Measurements from ENCODE around the gene RNF113B.
A peak's percentile ranks its signal among the peaks of the same experiment; 100 is the strongest.

RNF113B gene

DNA sequence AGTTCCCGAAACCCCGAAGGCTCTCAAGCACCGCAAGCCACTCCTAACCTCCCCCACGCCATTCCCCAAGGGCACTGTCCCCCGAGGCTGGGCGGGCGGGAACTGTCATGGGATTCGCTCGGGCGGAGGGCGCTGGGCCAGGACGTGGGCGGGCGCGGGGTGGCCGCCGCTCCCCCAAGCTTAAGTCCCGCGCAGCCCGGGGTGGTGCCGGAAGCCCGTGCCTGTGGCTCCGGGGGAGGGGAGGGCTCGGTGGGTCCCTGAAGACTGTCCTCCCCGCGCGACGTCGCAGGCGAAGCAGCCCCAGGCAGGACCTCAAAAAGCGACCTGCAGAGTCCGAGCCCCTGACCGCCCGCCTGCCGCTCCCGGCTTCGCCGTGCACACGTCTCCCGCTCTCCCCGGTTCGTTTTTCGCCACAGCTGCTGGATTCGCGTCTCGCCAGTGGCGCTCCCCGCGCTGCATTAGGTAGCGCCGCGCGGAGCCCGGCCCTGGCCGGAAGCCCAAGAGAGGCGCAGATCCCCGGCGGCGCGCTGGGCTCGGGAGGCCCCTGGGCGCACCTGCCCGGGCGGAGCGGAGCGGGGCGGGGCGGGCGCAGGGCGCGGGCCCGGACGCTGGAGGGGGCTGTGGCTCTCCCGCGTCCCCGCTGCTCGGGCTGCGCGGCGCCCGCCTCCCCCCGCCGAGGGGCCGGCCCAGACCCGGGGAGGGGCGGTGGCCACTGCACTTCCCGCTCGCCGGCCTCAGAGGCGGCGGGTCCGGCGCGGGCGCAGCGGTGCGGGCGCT lies 34.5 kb downstream of the RNF113B start, which contains the start of gene FARP1:
TSS of gene FARP1 (plus strand) at position 715 of the 777 bp plus-strand sequence. CDS start 70,149 bp downstream, outside the sequence.
- DNase-seq: peak in 52 of 58 donors; percentile 10 to 78 (median 50)

DNA sequence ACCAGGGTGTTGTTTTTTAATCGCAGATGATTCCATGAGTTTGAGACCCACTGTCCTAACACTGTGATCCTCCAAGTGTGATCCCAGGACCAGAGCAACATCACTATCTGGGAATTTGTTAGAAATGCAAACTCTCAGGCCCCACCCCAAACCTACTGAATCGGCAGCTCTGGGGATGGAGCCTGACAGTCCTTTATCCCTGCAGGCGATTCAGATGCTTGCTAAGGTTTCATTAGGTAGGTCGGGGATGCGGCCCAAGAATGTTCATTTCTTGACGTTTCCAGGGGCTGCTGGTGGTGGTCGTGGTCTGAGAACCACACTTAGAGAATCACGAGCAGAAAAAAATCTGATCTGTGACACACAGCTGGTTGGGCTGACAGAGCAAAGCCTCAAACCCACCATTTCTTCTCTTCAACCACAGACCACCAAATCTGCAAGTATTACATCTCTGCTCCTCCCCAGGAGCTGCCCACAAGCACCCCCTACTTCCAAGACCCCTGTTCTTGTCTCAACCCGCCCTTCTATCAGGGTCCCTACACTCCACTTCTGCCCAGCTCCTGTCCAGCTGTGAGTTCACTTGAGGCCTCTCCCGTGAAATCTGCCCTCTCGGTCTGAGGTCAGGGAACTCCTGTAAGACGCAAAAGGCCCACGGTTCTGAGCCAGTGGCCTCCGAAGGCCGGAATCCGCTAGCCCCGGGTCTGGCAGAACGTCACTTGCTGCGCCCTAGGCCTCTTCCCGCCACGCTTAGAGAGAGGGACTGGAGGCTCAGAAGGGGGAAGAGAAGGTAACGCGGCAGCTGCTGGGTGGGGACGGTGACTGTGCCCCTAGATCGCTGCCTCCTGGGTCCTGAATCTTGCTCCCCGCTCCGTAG lies 35.3 kb downstream of the RNF113B start:
- DNase-seq: peak in 13 of 58 donors; percentile 19 to 50 (median 36)

DNA sequence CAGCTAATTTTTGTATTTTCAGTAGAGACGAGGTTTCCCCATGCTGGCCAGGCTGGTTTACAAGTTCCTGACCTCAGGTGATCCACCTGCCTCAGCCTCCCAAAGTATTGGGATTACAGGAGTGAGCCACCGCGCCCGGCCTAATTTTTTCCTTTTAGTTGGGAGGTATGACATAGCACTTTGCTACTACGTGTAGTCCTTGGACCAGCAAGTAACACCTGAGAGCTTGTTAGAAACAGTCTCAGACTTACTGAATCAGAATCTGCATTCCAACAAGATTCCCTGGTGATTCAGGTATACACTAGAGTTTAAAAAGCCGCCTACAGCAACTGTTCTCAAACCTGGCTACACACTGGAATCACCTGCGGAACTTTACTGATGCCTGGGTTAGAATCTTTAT lies 36.0 kb downstream of the RNF113B start:
- DNase-seq: no peak

DNA sequence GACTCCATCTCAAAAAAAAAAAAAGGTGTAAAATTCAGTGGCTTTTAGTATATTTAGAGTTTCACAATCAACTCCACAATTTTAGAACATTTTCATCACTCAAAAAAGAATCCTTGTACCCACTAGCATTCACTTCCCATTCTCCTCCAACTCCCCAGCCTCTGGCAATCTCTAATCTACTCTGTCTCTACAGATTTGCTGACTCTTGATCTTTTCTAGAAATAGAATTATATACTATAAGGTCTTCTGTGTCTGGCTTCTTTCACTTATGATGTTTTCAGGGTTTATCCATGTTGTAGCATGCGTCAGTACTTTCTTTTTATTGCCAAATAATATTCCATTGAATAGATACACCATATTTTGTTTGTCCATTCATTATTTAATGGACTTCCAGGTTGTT lies 42.2 kb downstream of the RNF113B start:
- no peak for DNase-seq

DNA sequence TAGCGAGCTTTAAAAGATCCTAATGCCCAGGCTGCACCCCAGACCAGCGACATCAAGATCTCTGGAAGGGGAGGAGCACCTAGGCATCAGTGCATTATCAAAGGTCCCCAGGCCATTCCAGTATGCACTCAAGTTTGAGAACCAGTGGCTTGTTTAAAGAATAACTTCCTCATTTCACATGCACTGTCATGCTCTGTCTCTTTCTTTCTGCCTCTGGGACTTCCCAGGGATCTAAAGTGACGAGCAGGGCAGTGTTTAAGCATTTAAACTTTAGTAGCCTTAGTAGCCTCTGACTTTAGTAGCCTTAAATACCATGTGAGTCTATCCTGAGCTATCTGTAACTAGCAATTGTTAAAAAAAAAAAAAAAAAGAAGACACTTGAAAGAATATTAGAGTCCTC lies 43.1 kb downstream of the RNF113B start:
- no peak for DNase-seq

DNA sequence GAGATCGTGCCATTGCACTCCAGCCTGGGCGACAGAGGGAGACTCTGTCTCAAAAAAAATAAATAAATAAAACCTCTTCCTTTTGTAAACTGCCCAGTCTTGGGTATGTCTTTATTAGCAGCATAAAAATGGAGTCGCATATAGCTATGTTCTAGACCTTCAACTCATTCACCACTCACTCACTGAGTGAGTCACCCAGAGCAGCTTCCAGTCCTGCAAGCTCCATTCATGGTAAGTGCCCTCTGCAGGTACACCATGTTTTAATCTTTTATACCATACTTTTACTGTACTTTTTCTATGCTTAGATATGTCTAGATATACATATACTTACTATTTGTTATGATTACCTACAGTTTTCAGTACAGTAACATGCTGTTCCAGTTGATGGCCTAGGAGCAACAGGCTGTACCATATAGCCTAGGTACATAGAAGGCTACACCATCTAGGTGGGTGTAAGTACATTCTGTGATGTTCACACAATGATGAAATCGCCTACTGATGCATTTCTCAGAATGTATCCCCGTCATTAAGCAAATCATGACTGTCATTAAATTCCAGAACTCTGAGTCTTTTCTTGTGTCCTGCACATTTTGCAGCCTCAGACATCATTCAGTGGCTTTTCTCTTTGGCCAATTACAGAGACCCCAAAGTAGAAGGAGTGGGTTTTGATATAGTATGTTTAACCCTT lies 47.9 kb downstream of the RNF113B start:
- no peak for DNase-seq
